MCF 10A (cell line): ENCODE data around the gene PBX3. TPM values are rescaled to one million over a fixed set of nuclear protein-coding genes. Genes with fewer than 3 reads are reported as not detected.

ENCODE experiments used
- BruUV-seq: library from RNA; stranded (reverse); fragments of 400-500 nt; replicated peaks from 2 replicates; lab custom pipeline; 2021; lab: Mats Ljungman, UMichigan
- CTCF ChIA-PET: fragments of 300-600 bp; sonication (Branson Sonifier 250); formaldehyde crosslinking; extraction: SDS; loops from one replicate; lab custom pipeline; 2021; ENCODE audit warnings: antibody characterized with exemption, inconsistent platforms; lab: Yijun Ruan, JAX
- POLR2A ChIA-PET: fragments of 300-600, 350-650 bp; sonication (Branson Sonifier 250); formaldehyde crosslinking; extraction: SDS; loops from one replicate; lab custom pipeline; 2020; ENCODE audit warnings: antibody characterized with exemption, inconsistent platforms; lab: Yijun Ruan, JAX
- DNase-seq: peaks from one replicate; pipeline ENCODE4 v3.0.0-alpha.2; 2018; ENCODE audit not compliant: unreplicated experiment
- H3K27ac Mint-ChIP-seq: one replicate; pipeline ENCODE4 v1.8.0; 2022; ENCODE audit warnings: mild to moderate bottlenecking, low read depth, mixed read lengths; ENCODE audit not compliant: unreplicated experiment
- H3K27me3 Mint-ChIP-seq: one replicate; pipeline ENCODE4 v1.8.0; 2022; ENCODE audit warnings: mixed read lengths; ENCODE audit not compliant: insufficient read depth, unreplicated experiment
- H3K36me3 Mint-ChIP-seq: one replicate; pipeline ENCODE4 v1.8.0; 2022; ENCODE audit warnings: mild to moderate bottlenecking, moderate library complexity, mixed read lengths; ENCODE audit not compliant: insufficient read depth, unreplicated experiment
- H3K4me1 Mint-ChIP-seq: one replicate; pipeline ENCODE4 v1.8.0; 2022; ENCODE audit warnings: mixed read lengths; ENCODE audit not compliant: insufficient read depth, unreplicated experiment
- H3K4me3 Mint-ChIP-seq: one replicate; pipeline ENCODE4 v1.8.0; 2022; ENCODE audit warnings: mild to moderate bottlenecking, moderate library complexity, mixed read lengths; ENCODE audit not compliant: unreplicated experiment
- H3K9me3 Mint-ChIP-seq: one replicate; pipeline ENCODE4 v1.8.0; 2022; ENCODE audit warnings: mixed read lengths; ENCODE audit not compliant: unreplicated experiment
- CTCF ChIP-seq: fragments of 200-600 bp; IDR thresholded peaks from one replicate; pipeline ENCODE4 v1.8.0; 2022; ENCODE audit warnings: antibody characterized with exemption, mild to moderate bottlenecking; ENCODE audit not compliant: unreplicated experiment
- intact Hi-C: fragments of 100-400 bp; cut with micrococcal nuclease; formaldehyde crosslinking; loops from 2 replicates; pipeline ENCODE4 v1.14.1; 2022
- total RNA-seq: library from RNA; stranded (reverse); gene quantifications from 2 replicates; pipeline ENCODE4 v1.2.3, GENCODE V29; 2022

The PBX3 gene
- total RNA-seq, 1 experiment from 2014 or later: 17.5 TPM

GRCh38 chr9:125850763-125851162 is 103.6 kb downstream of the PBX3 start:
- no peak overlapping the region for H3K27ac Mint-ChIP-seq
- peaks cover 5% of the 10 kb centered on the region for H3K9me3 Mint-ChIP-seq
- intact Hi-C loops: no loop called here
- no peak overlapping the region for H3K4me3 Mint-ChIP-seq
- TF ChIP-seq CTCF: no peak
- peaks cover 6% of the 10 kb centered on the region for H3K4me1 Mint-ChIP-seq
- BruUV-seq: no TSS peak
- ChIA-PET CTCF (interaction anchor here (0.5 to 1.0 kb wide), 4 partner anchors 10 to 44 kb away, joined by 3 read pairs; no protein-coding TSS in a partner anchor), POLR2A (interaction anchor here (0.9 kb wide), 1 partner anchor 9 kb away, joined by 3 read pairs; no protein-coding TSS in a partner anchor)
- H3K27me3 Mint-ChIP-seq: no peaks in the 10 kb centered on the region
- peak; percentile 3 for DNase-seq
- H3K36me3 Mint-ChIP-seq: no peaks in the 10 kb centered on the region

GRCh38 chr9:125851979-125852378 is 104.8 kb downstream of the PBX3 start:
- intact Hi-C loops: no loop called here
- ChIA-PET POLR2A (interaction anchor here (0.6 to 0.9 kb wide), 5 partner anchors 8 to 1066 kb away, joined by 3 to 7 read pairs (median 3); no protein-coding TSS in a partner anchor), CTCF (interaction anchor here (0.5 to 1.0 kb wide), 3 partner anchors 42 to 986 kb away, joined by 3 read pairs; no protein-coding TSS in a partner anchor)
- Mint-ChIP-seq H3K4me1 (peaks cover 6% of the 10 kb centered on the region), H3K9me3 (no peaks in the 10 kb centered on the region), H3K4me3 (no peak overlapping the region), H3K27ac (no peak overlapping the region), H3K36me3 (no peaks in the 10 kb centered on the region), H3K27me3 (no peaks in the 10 kb centered on the region)
- no TSS peak for BruUV-seq
- no peak for DNase-seq
- TF ChIP-seq CTCF: no peak

- BruUV-seq: no TSS peak
- intact Hi-C loops: no loop called here
- CTCF ChIA-PET: no interaction called here
- H3K4me1 Mint-ChIP-seq: peaks cover 6% of the 10 kb centered on the region
- no peak for DNase-seq
- no peaks in the 10 kb centered on the region for H3K9me3 Mint-ChIP-seq
- no peak overlapping the region for H3K27ac Mint-ChIP-seq
- no peak overlapping the region for H3K4me3 Mint-ChIP-seq
- no peaks in the 10 kb centered on the region for H3K27me3 Mint-ChIP-seq
- POLR2A ChIA-PET: interaction anchor here (0.9 kb wide), 1 partner anchor 9 kb away, joined by 7 read pairs; no protein-coding TSS in a partner anchor
- no peak for TF ChIP-seq CTCF
- H3K36me3 Mint-ChIP-seq: no peaks in the 10 kb centered on the region
These were observed 105.2 kb downstream of the PBX3 start for GRCh38 chr9:125852386-125852785.

- Mint-ChIP-seq H3K9me3 (no peaks in the 10 kb centered on the region), H3K27me3 (no peaks in the 10 kb centered on the region), H3K4me3 (no peak overlapping the region), H3K4me1 (peaks cover 6% of the 10 kb centered on the region), H3K36me3 (no peaks in the 10 kb centered on the region), H3K27ac (no peak overlapping the region)
- POLR2A ChIA-PET: interaction anchor here (0.8 to 1.6 kb wide), 6 partner anchors 9 to 90 kb away, joined by 3 to 6 read pairs (median 4); no protein-coding TSS in a partner anchor
- no peak for DNase-seq
- CTCF ChIA-PET: no interaction called here
- no peak for TF ChIP-seq CTCF
- BruUV-seq: no TSS peak
- intact Hi-C loops: no loop called here
These were observed 107.5 kb downstream of the PBX3 start for GRCh38 chr9:125854553-125855275.
